Measurements from ENCODE around the gene CDH4.

The CDH4 gene

DNA sequence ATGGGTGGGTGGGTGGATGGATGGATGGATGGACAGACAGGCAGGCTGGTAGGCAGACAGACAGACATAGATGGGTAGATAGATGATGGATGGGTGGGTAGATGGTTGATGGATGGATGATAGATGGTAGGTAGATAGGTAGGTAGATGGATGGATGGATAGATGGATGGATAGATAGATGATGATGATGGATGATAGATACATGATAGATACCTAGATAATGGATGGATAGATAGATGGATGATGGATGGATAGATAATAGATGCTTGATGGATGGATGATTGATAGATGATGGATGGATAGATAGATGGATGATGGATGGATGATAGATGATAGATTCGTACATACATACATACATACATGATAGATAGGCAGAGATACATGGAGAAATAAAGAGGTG lies 368.1 kb downstream of the CDH4 start:
- no peak for TF ChIP-seq POLR2AphosphoS5 (IDR thresholded peaks at IDR 0.05; ENCODE audit: low read depth, low read length)
- TF ChIP-seq SIN3A (IDR thresholded peaks at IDR 0.05; ENCODE audit: borderline replicate concordance, insufficient read depth, low read length): no peak
- TF ChIP-seq, protein P1, sequence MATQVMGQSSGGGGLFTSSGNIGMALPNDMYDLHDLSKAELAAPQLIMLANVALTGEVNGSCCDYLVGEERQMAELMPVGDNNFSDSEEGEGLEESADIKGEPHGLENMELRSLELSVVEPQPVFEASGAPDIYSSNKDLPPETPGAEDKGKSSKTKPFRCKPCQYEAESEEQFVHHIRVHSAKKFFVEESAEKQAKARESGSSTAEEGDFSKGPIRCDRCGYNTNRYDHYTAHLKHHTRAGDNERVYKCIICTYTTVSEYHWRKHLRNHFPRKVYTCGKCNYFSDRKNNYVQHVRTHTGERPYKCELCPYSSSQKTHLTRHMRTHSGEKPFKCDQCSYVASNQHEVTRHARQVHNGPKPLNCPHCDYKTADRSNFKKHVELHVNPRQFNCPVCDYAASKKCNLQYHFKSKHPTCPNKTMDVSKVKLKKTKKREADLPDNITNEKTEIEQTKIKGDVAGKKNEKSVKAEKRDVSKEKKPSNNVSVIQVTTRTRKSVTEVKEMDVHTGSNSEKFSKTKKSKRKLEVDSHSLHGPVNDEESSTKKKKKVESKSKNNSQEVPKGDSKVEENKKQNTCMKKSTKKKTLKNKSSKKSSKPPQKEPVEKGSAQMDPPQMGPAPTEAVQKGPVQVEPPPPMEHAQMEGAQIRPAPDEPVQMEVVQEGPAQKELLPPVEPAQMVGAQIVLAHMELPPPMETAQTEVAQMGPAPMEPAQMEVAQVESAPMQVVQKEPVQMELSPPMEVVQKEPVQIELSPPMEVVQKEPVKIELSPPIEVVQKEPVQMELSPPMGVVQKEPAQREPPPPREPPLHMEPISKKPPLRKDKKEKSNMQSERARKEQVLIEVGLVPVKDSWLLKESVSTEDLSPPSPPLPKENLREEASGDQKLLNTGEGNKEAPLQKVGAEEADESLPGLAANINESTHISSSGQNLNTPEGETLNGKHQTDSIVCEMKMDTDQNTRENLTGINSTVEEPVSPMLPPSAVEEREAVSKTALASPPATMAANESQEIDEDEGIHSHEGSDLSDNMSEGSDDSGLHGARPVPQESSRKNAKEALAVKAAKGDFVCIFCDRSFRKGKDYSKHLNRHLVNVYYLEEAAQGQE (IDR thresholded peaks at IDR 0.05; ENCODE audit: insufficient read depth in 1 of 2, low read depth in 2 of 2, low read length in 2 of 2): no peak
- TF ChIP-seq TAF1 (IDR thresholded peaks at IDR 0.05; ENCODE audit: borderline replicate concordance, insufficient read depth, low read length): no peak
- TF ChIP-seq FOXP2 (optimal IDR thresholded peaks at IDR 0.05; ENCODE audit: borderline replicate concordance, extremely low read depth, extremely low read length, insufficient read depth): no peak

DNA sequence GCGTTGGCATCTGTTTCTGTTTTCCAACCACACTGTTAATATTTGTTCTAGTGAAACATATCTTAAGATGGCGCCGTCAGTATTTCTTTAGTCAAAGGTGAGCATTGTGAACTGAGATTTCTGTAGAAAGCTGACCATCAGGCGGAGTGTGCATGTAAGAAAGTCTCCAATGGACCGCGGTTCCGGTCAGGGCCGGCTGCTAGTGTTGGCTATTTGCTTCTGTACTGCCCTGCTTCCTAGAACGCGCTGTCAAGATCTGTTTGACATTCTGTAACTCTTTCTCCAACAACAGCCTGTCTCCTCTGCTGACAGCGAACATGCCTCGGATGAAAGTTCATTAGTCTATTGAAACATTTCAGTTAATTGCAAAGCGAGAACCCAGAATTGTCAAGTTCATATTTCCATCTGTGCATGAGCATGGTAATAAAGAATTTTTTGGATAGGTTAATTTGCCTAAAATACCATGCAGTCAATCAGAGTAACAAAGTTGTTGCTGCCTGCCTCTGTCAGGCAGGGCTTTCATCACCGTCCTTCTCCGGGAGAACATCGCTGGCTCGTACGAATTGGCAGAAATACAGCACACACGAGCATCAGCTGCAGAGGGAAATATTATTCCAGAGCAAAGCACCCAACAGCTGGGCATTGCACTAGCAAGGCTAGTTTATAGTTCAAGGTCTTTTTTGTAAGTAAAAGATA lies 369.1 kb downstream of the CDH4 start:
- no peak for TF ChIP-seq TAF1 (IDR thresholded peaks at IDR 0.05; ENCODE audit: borderline replicate concordance, insufficient read depth, low read length)
- TF ChIP-seq POLR2AphosphoS5 (IDR thresholded peaks at IDR 0.05; ENCODE audit: low read depth, low read length): no peak
- TF ChIP-seq FOXP2 (optimal IDR thresholded peaks at IDR 0.05; ENCODE audit: borderline replicate concordance, extremely low read depth, extremely low read length, insufficient read depth): no peak
- TF ChIP-seq, protein P1 (IDR thresholded peaks at IDR 0.05; ENCODE audit: insufficient read depth in 1 of 2, low read depth in 2 of 2, low read length in 2 of 2): no peak
- TF ChIP-seq SIN3A (IDR thresholded peaks at IDR 0.05; ENCODE audit: borderline replicate concordance, insufficient read depth, low read length): no peak

DNA sequence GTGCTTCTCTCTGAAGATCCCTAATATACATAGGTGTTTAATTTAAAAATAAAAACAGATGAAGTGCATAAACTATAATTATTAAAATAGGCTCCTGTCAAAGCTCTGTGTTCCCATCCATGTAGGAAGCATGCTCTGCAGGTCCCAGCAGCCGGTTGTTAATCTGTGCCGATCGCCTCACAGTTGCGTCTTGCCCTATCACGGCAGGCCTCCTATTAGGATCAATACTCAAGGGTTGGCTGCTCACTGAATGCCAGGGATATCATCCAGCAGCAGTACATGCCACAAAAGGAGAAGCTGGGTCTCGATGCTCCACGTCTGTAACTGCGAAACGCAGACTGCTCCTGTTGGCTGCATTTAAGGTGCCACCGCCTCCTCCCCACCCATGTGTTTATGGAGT lies 369.8 kb downstream of the CDH4 start:
- TF ChIP-seq FOXP2 (optimal IDR thresholded peaks at IDR 0.05; ENCODE audit: borderline replicate concordance, extremely low read depth, extremely low read length, insufficient read depth): no peak
- TF ChIP-seq SIN3A (IDR thresholded peaks at IDR 0.05; ENCODE audit: borderline replicate concordance, insufficient read depth, low read length): no peak
- TF ChIP-seq TAF1 (IDR thresholded peaks at IDR 0.05; ENCODE audit: borderline replicate concordance, insufficient read depth, low read length): no peak
- TF ChIP-seq, protein P1 (IDR thresholded peaks at IDR 0.05; ENCODE audit: insufficient read depth in 1 of 2, low read depth in 2 of 2, low read length in 2 of 2): no peak
- TF ChIP-seq POLR2AphosphoS5 (IDR thresholded peaks at IDR 0.05; ENCODE audit: low read depth, low read length): no peak

DNA sequence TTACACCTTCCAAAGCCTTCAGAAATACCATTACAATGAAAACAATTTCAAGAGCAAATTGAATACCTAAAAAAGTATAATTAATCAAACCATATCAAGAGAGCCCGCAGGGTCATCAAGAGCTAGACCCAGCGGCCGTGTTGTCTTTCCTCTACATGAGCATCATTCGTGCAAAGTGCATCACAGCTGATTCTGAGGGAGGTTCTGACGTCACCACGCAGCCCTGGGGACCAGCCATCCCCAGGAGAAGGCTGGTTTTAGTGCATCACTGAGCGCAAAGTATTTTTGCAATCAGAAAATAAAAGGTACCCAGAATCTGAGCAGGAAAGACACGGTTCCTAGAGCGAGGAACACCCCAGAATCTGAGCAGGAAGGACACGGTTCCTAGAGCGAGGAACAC lies 371.4 kb downstream of the CDH4 start:
- TF ChIP-seq, protein P1 (IDR thresholded peaks at IDR 0.05; ENCODE audit: insufficient read depth in 1 of 2, low read depth in 2 of 2, low read length in 2 of 2): no peak

DNA sequence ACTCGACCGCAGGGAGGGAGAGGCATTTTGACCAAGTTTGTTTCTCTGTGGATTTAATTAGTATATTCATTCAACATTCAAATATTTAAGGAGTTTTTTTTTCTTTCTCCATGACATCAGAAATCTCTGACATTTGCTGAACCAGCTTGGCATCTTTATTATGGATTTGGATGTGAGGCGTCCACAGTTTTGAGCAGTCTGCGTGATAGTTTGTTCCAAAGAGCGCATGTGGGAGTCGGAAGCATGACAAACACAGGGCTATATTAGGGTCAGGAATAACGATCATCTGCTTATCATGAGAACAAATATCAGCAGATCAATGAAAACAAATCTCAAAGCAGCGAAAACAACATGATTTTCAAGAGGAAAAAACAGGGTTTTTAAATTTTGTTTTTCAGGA lies 373.2 kb downstream of the CDH4 start:
- TF ChIP-seq, protein P1 (IDR thresholded peaks at IDR 0.05; ENCODE audit: insufficient read depth in 1 of 2, low read depth in 2 of 2, low read length in 2 of 2): no peak
- TF ChIP-seq SIN3A (IDR thresholded peaks at IDR 0.05; ENCODE audit: borderline replicate concordance, insufficient read depth, low read length): no peak
- TF ChIP-seq POLR2AphosphoS5 (IDR thresholded peaks at IDR 0.05; ENCODE audit: low read depth, low read length): no peak
- no peak for TF ChIP-seq TAF1 (IDR thresholded peaks at IDR 0.05; ENCODE audit: borderline replicate concordance, insufficient read depth, low read length)
- no peak for TF ChIP-seq FOXP2 (optimal IDR thresholded peaks at IDR 0.05; ENCODE audit: borderline replicate concordance, extremely low read depth, extremely low read length, insufficient read depth)

Measured in PFSK-1 (cell line).